C4-2B (cell line): Measurements from ENCODE around the gene SMR3A.
A peak's percentile ranks its signal among the peaks of the same experiment; 100 is the strongest.

ENCODE experiments used
- H3K27ac ChIP-seq: fragments of 450-650 bp; 2 replicates; pipeline ENCODE4 v1.5.1; 2017
- ZFX ChIP-seq: fragments of 450-650 bp; IDR thresholded peaks from 2 replicates; pipeline ENCODE4 v1.6.1; 2017
- TF ChIP-seq, protein P1 (sequence below): fragments of 450-650 bp; conservative IDR thresholded peaks from 2 replicates; pipeline ENCODE4 v1.5.1; 2017; ENCODE audit warnings: mild to moderate bottlenecking

Gene SMR3A

DNA sequence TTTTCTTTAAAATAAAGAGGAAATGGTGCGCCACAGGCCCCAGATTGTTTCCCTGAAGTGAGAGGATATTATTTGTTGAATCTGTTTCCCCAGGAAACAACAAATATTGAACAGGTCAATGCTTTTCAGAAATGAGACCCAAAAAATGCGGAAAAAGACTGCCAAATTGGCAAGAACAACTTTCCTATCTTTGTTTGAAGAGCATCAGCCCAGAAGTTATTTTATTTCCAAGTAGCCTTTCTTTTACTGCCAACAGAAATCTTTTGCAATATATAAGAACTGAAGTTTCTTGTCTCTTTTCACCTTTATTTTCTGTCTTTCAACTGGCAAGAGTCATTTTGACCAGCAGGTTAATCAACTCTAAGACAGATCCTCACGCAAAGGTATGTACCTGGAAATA, at the start of gene SMR3A:
SMR3A (plus strand) TSS at position 301 of the 400 bp plus-strand sequence. CDS start 1,356 bp downstream, outside the sequence.
- TF ChIP-seq, protein P1, sequence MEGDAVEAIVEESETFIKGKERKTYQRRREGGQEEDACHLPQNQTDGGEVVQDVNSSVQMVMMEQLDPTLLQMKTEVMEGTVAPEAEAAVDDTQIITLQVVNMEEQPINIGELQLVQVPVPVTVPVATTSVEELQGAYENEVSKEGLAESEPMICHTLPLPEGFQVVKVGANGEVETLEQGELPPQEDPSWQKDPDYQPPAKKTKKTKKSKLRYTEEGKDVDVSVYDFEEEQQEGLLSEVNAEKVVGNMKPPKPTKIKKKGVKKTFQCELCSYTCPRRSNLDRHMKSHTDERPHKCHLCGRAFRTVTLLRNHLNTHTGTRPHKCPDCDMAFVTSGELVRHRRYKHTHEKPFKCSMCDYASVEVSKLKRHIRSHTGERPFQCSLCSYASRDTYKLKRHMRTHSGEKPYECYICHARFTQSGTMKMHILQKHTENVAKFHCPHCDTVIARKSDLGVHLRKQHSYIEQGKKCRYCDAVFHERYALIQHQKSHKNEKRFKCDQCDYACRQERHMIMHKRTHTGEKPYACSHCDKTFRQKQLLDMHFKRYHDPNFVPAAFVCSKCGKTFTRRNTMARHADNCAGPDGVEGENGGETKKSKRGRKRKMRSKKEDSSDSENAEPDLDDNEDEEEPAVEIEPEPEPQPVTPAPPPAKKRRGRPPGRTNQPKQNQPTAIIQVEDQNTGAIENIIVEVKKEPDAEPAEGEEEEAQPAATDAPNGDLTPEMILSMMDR = no peak
- H3K27ac ChIP-seq = no peak within 1 kb of the TSS

DNA sequence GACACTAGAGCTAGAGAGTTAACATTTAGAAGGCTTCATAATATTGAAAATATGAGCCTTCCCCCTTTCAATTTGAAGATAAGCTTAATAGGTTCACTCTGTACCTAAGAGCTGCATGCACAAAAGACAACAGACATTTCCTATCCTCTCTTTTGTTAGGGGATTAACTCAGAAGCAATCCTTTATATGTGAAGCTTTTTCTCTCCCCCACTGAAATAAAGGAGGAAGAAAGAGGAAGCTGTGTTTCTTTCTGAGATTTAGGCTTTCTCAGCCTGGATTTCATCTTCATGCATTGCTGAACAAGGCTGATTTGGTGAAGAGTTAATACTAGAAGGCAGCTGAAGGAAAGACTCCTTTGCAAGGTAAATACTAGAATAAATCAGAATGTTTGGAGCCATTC, 46.8 kb upstream of the SMR3A start:
- H3K27ac ChIP-seq = no peak overlapping the region
- TF ChIP-seq, protein P1 = no peak
- no peak for TF ChIP-seq ZFX

DNA sequence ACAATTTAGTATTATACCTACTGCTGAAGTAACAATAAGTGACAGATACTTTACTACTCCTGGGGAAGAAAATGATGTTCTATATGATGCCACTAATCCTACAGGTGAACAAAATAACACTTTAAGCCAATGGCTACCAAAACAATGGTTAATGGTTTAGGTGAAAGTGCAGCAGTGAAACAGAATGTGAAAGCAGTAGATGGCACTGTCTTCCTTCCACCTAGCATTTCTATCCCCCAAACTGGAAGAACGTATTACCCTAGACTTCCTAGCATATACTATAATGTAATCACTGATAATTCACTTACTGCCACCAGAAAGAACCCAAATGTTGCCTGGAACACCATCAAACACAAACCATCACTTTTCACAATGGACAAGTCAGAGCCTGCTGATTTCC, 44.6 kb upstream of the SMR3A start:
- H3K27ac ChIP-seq = no peak overlapping the region
- TF ChIP-seq, protein P1 = peak; percentile 19
- no peak for TF ChIP-seq ZFX

DNA sequence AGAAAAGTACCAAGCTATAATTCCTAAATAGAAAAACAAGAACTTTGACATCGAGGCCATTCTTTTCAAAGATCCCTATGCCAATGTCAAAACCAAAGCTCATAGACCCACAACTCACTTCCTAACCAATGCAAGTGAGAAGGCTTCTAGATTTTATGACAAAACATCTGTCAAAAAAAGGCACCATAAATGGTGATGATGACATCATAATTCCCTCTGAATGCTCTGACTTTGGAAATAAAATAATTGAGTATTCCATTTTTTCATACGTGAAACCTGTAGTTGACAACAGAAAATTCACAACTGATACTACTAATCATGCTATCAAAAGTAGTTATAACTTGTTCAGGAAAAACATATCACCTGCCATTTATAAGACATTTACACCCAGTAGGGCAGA, 34.5 kb upstream of the SMR3A start:
- no peak overlapping the region for H3K27ac ChIP-seq
- no peak for TF ChIP-seq ZFX
- TF ChIP-seq, protein P1 = no peak

DNA sequence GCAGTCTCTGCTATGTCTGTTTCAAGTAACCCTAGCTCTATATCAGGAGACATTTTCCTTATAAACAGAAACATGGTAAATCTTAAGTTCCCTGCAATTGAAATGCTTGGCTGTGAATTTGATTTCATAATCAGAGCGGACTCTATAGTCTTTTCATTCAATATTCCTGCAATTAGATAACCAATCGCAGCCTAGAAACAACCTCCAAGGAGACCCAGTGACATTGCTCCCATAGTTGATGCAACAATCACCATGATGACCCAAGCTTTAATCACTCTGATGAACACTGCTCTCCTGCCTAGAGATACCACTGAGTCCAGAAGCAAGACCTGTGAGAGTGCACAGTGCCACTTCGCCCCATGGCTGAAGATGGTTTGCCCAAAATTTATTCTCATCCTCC, 25.9 kb upstream of the SMR3A start, which contains the start of gene CABS1:
CABS1 (plus strand) TSS at position 301 of the 400 bp plus-strand sequence; CDS start at position 360, 59 bp downstream.
- H3K27ac ChIP-seq = no peak within 1 kb of the TSS
- no peak for TF ChIP-seq ZFX
- TF ChIP-seq, protein P1 = no peak

DNA sequence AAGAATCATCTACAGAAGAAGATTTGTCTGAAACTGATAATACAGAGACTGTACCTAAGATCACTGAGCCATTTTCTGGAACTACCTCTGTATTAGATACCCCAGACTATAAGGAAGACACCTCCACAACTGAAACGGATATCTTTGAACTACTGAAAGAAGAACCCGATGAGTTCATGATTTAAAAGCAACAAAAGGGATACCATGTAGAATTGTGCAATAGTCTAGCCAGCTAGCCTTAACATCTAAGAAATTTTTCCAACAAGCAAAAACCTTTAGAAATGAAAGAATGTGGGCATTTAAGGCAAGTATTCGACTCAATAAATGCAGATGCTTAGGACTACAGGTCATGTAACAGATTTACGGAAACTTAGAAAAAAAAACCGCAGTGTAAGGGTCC, 24.5 kb upstream of the SMR3A start:
- no peak overlapping the region for H3K27ac ChIP-seq
- TF ChIP-seq, protein P1 = no peak
- TF ChIP-seq ZFX = no peak

DNA sequence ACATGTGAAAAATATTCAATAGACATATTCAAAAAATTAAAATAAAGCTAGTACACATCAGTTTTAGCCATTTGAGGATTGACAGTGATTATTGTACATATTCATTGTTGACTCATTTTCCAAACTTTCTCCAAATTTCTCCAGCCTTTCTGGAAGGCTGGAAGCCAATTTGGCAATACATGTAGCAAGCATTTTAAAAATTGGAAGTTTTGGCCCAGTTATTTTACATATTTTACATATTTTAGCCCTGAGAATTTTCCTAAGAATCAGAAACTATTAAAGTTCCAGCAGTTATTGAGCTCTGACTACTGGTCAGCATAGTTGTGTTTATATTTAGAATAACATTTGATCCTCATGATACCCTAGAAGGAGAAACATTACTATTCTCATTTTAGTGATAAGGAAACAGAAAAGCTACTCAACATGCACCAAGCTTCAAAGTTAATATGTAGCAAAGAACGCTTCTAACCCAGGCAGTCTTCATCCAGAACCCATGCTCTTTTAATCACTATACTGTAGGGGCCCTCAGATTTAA, 22.6 kb upstream of the SMR3A start:
- no peak overlapping the region for H3K27ac ChIP-seq
- TF ChIP-seq, protein P1 = no peak
- TF ChIP-seq ZFX = no peak
